NAMALWA (cell line): ENCODE results near the gene DNM3.

Source experiments
- DNase-seq: peaks from one replicate; pipeline ENCODE4 v3.0.0-alpha.2; 2015; ENCODE audit warnings: low spot score

Gene DNM3

GRCh38 chr1:171817511-171818265, 23.6 kb upstream of the DNM3 start:
- no peak for DNase-seq

- DNase-seq, result no peak
These were observed 21.4 kb upstream of the DNM3 start for GRCh38 chr1:171819946-171820345.

GRCh38 chr1:171826973-171827372, 14.3 kb upstream of the DNM3 start:
- DNase-seq, result no peak

GRCh38 chr1:171828794-171829193, 12.5 kb upstream of the DNM3 start:
- no peak for DNase-seq

- DNase-seq, result no peak
These were observed 8.0 kb upstream of the DNM3 start for GRCh38 chr1:171833091-171833825.

GRCh38 chr1:171834821-171835220, 6.5 kb upstream of the DNM3 start:
- no peak for DNase-seq

GRCh38 chr1:171835891-171836290, 5.4 kb upstream of the DNM3 start:
- DNase-seq, result no peak

GRCh38 chr1:171841931-171842761, 848 bp downstream of the DNM3 start:
- no peak for DNase-seq

- no peak for DNase-seq
These were observed 3.1 kb downstream of the DNM3 start for GRCh38 chr1:171844381-171844780.

GRCh38 chr1:171845998-171846397, 4.7 kb downstream of the DNM3 start:
- no peak for DNase-seq

- no peak for DNase-seq
These were observed 8.1 kb downstream of the DNM3 start for GRCh38 chr1:171849245-171849898.

GRCh38 chr1:171850651-171851350, 9.5 kb downstream of the DNM3 start:
- no peak for DNase-seq

- no peak for DNase-seq
These were observed 11.0 kb downstream of the DNM3 start for GRCh38 chr1:171852272-171852671.

- DNase-seq, result no peak
These were observed 14.1 kb downstream of the DNM3 start for GRCh38 chr1:171855381-171855780.

- DNase-seq, result no peak
These were observed 17.4 kb downstream of the DNM3 start for GRCh38 chr1:171858696-171859095.

GRCh38 chr1:171860696-171861095, 19.4 kb downstream of the DNM3 start:
- DNase-seq, result no peak

GRCh38 chr1:171863531-171863930, 22.2 kb downstream of the DNM3 start:
- no peak for DNase-seq

GRCh38 chr1:171864308-171864707, 23.0 kb downstream of the DNM3 start:
- DNase-seq, result no peak

GRCh38 chr1:171865106-171865505, 23.8 kb downstream of the DNM3 start:
- no peak for DNase-seq

GRCh38 chr1:171867236-171867635, 25.9 kb downstream of the DNM3 start:
- no peak for DNase-seq

- no peak for DNase-seq
These were observed 27.0 kb downstream of the DNM3 start for GRCh38 chr1:171868217-171868803.
